PC-3 (cell line): ENCODE data around the gene OR4S1. TPM values are rescaled to one million over a fixed set of nuclear protein-coding genes. Genes with fewer than 3 reads are reported as not detected.

Experiments
- ATAC-seq: fragments of 200-7000 bp; cut with Tn5 transposase; 2 replicates; pipeline ENCODE4 v1.9.1; 2020; ENCODE audit warnings: mild to moderate bottlenecking, moderate library complexity
- Bru-seq: library from RNA; stranded (reverse); fragments of 400-500 nt; gene quantifications from one replicate; lab custom pipeline; 2021; lab: Mats Ljungman, UMichigan
- BruChase-seq, 2 experiments: library from RNA; stranded (reverse); fragments of 400-500 nt; gene quantifications; one replicate each; lab custom pipeline; 2021; lab: Mats Ljungman, UMichigan
- BruUV-seq: library from RNA; stranded (reverse); fragments of 400-500 nt; replicated peaks from 2 replicates; lab custom pipeline; 2021; lab: Mats Ljungman, UMichigan
- CTCF ChIA-PET: fragments of 300-600 bp; sonication (Branson Sonifier 250); formaldehyde crosslinking; loops from one replicate; lab custom pipeline; 2022; ENCODE audit warnings: antibody characterized with exemption; lab: Charles Lee
- POLR2A ChIA-PET: fragments of 300-600 bp; sonication (Branson Sonifier 250); formaldehyde crosslinking; loops from one replicate; lab custom pipeline; 2022; ENCODE audit warnings: antibody characterized with exemption; ENCODE audit not compliant: unreplicated experiment; lab: Charles Lee
- DNase-seq: peaks from one replicate; pipeline ENCODE4 v3.0.0-alpha.2; 2015
- H2AFZ ChIP-seq: fragments of 300-600 bp; sonication (generic); 2 replicates; pipeline ENCODE4 v1.6.0; 2016; ENCODE audit warnings: antibody characterized with exemption, low read length
- H3F3A ChIP-seq: fragments of 300-600 bp; sonication (generic); one replicate; pipeline ENCODE4 v1.6.0; 2017; ENCODE audit warnings: antibody characterized with exemption, low read length, control low read depth, mild to moderate bottlenecking; ENCODE audit not compliant: unreplicated experiment
- H3K27ac ChIP-seq: fragments of 300-600 bp; sonication (generic); 2 replicates; pipeline ENCODE4 v1.5.1; 2016; ENCODE audit warnings: mild to moderate bottlenecking, low read length
- H3K27me3 ChIP-seq: fragments of 300-600 bp; sonication (generic); 2 replicates; pipeline ENCODE4 v1.6.1; 2016; ENCODE audit warnings: low read length, mixed read lengths
- H3K36me3 ChIP-seq: fragments of 300-600 bp; sonication (generic); 2 replicates; pipeline ENCODE4 v1.6.1; 2016; ENCODE audit warnings: low read depth, mixed run types, low read length, mixed read lengths
- H3K4me1 ChIP-seq: fragments of 300-600 bp; sonication (generic); 2 replicates; pipeline ENCODE4 v1.5.1; 2016; ENCODE audit warnings: low read length; ENCODE audit not compliant: insufficient read depth
- H3K4me2 ChIP-seq: fragments of 300-600 bp; sonication (generic); 2 replicates; pipeline ENCODE4 v1.6.0; 2016; ENCODE audit warnings: low read length
- H3K4me3 ChIP-seq: fragments of 300-600 bp; sonication (generic); 2 replicates; pipeline ENCODE4 v1.5.1; 2016; ENCODE audit warnings: mild to moderate bottlenecking, low read length, mixed read lengths
- H3K79me2 ChIP-seq: fragments of 300-600 bp; sonication (generic); 2 replicates; pipeline ENCODE4 v1.6.1; 2017; ENCODE audit warnings: low read length, mixed read lengths
- H3K9ac ChIP-seq: fragments of 300-600 bp; sonication (generic); 2 replicates; pipeline ENCODE4 v1.6.0; 2016; ENCODE audit warnings: mild to moderate bottlenecking, low read length
- H3K9me2 ChIP-seq: fragments of 300-600 bp; sonication (generic); replicated peaks from 2 replicates; pipeline ENCODE4 v1.6.1; 2016; ENCODE audit warnings: mixed run types, low read length, mixed read lengths
- H3K9me3 ChIP-seq: fragments of 300-600 bp; sonication (generic); 2 replicates; pipeline ENCODE4 v1.6.1; 2016; ENCODE audit warnings: low read length, mixed read lengths
- H4K20me1 ChIP-seq: fragments of 300-600 bp; sonication (generic); 2 replicates; pipeline ENCODE4 v1.6.1; 2016; ENCODE audit warnings: low read length, mixed read lengths
- EZH2 ChIP-seq: fragments of 300-600 bp; sonication (generic); IDR thresholded peaks from one replicate; pipeline ENCODE4 v1.6.1; 2017; ENCODE audit warnings: antibody characterized with exemption, mild to moderate bottlenecking, low read length; ENCODE audit not compliant: unreplicated experiment
- EZH2phosphoT487 ChIP-seq: fragments of 300-600 bp; sonication (generic); IDR thresholded peaks from 2 replicates; pipeline ENCODE4 v1.6.1; 2018; ENCODE audit warnings: mild to moderate bottlenecking, antibody characterized with exemption, low read length, borderline replicate concordance
- intact Hi-C: fragments of 100-400 bp; cut with micrococcal nuclease; formaldehyde crosslinking; loops from 2 replicates; pipeline ENCODE4 v1.9.0; 2023
- long read RNA-seq: library from polyadenylated mRNA; unstranded; transcript quantifications from one replicate; pipeline ENCODE4 v2.0.0, GENCODE V29; 2021; ENCODE audit not compliant: unreplicated experiment
- total RNA-seq: library from RNA; depleted of rRNA; stranded (reverse); fragments of >200 nt; gene quantifications from 2 replicates; pipeline ENCODE4 v1.2.3, GENCODE V29; 2014; rRNA removed
- TF ChIP-seq, protein P1 (sequence below): fragments of 300-600 bp; sonication (generic); conservative IDR thresholded peaks from 2 replicates; pipeline ENCODE4 v1.5.1; 2017; ENCODE audit warnings: antibody characterized with exemption, low read depth, mild to moderate bottlenecking, low read length

The OR4S1 gene, protein sequence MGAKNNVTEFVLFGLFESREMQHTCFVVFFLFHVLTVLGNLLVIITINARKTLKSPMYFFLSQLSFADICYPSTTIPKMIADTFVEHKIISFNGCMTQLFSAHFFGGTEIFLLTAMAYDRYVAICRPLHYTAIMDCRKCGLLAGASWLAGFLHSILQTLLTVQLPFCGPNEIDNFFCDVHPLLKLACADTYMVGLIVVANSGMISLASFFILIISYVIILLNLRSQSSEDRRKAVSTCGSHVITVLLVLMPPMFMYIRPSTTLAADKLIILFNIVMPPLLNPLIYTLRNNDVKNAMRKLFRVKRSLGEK
- not detected in 2 replicates for total RNA-seq
- Bru-seq, nascent RNA, result not detected
- BruChase-seq, experiment 1, labeled RNA remaining after a 6-hour chase, result not detected
- BruChase-seq, experiment 2, labeled RNA remaining after a 2-hour chase, result not detected
- long read RNA-seq, result 0 reads

DNA sequence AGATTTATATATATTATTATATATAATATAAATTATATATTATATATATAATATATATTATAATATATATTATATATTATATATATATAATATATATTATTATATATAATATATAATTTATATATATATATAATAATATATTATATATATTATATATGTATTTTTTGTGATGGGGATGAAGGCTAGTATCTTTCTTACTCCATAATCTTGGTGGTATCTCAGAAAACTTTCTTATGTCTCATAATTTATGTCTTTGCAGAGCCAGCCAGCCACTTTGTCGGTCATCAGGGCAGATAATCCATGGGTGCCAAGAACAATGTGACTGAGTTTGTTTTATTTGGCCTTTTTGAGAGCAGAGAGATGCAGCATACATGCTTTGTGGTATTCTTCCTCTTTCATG is at the start of gene OR4S1:
Gene OR4S1, plus strand, starts transcription at position 301 of the 400 bp plus-strand sequence. Its CDS starts 0 bp downstream, at position 301.
- Histone ChIP-seq H3F3A (no peaks in the 10 kb centered on the region), H3K27ac (no peak within 1 kb of the TSS), H3K9me3 (no peaks in the 10 kb centered on the region), H3K27me3 (no peaks in the 10 kb centered on the region), H3K4me3 (no peak within 1 kb of the TSS), H3K79me2 (no peaks in the 10 kb centered on the region), H3K4me1 (no peaks in the 10 kb centered on the region), H3K9me2 (no peaks in the 10 kb centered on the region), H3K36me3 (no peaks in the 10 kb centered on the region), H2AFZ (no peak within 1 kb of the TSS), H4K20me1 (no peaks in the 10 kb centered on the region), H3K4me2 (no peak within 1 kb of the TSS), H3K9ac (no peak within 1 kb of the TSS)
- intact Hi-C loops, result loop anchor here (5.0 kb wide), 1 partner anchor 861 kb away; no protein-coding TSS in a partner anchor
- CTCF ChIA-PET, result no interaction called here
- no TSS peak for BruUV-seq
- TF ChIP-seq, protein P1, sequence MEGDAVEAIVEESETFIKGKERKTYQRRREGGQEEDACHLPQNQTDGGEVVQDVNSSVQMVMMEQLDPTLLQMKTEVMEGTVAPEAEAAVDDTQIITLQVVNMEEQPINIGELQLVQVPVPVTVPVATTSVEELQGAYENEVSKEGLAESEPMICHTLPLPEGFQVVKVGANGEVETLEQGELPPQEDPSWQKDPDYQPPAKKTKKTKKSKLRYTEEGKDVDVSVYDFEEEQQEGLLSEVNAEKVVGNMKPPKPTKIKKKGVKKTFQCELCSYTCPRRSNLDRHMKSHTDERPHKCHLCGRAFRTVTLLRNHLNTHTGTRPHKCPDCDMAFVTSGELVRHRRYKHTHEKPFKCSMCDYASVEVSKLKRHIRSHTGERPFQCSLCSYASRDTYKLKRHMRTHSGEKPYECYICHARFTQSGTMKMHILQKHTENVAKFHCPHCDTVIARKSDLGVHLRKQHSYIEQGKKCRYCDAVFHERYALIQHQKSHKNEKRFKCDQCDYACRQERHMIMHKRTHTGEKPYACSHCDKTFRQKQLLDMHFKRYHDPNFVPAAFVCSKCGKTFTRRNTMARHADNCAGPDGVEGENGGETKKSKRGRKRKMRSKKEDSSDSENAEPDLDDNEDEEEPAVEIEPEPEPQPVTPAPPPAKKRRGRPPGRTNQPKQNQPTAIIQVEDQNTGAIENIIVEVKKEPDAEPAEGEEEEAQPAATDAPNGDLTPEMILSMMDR, result no peak
- no peak for TF ChIP-seq EZH2phosphoT487
- no peak for DNase-seq
- POLR2A ChIA-PET, result no interaction called here
- no peak for ATAC-seq

DNA sequence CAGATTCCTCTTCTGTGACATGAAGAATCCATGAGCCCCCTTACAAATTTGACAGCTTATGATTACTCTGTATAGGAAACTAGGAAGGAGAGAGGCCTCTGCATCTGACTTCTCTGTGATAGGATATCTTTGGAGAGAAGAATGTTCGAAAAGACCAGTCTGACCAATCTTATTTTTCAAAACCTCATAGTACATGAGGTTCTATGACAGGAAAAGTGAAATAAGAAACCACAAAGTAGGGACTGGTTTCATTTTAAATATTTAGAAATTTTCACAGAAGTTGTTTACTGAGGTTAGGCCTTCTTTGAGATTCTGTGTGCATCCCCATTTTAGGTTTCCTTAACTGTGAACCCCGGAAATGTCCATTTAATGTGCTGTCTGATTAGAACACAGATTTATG is 44.4 kb upstream of the OR4S1 start:
- ChIA-PET POLR2A (no interaction called here), CTCF (no interaction called here)
- H3F3A ChIP-seq, result no peaks in the 10 kb centered on the region
- no peaks in the 10 kb centered on the region for H3K36me3 ChIP-seq
- BruUV-seq, result no TSS peak
- intact Hi-C loops, result no loop called here
- no peak overlapping the region for H3K4me2 ChIP-seq
- no peaks in the 10 kb centered on the region for H4K20me1 ChIP-seq
- TF ChIP-seq EZH2phosphoT487 (no peak), EZH2 (no peak)
- TF ChIP-seq, protein P1, result no peak
- no peaks in the 10 kb centered on the region for H3K79me2 ChIP-seq
- no peak overlapping the region for H3K9ac ChIP-seq
- H3K4me3 ChIP-seq, result no peak overlapping the region
- H3K9me2 ChIP-seq, result no peaks in the 10 kb centered on the region
- 0 out of 2 replicates have a peak, but pooled peaks cover under 1% of the 10 kb centered on the region for H3K27me3 ChIP-seq
- H3K9me3 ChIP-seq, result no peaks in the 10 kb centered on the region
- no peak overlapping the region for H3K27ac ChIP-seq
- ATAC-seq (no peak), DNase-seq (no peak)
- H3K4me1 ChIP-seq, result no peaks in the 10 kb centered on the region
- no peak overlapping the region for H2AFZ ChIP-seq

DNA sequence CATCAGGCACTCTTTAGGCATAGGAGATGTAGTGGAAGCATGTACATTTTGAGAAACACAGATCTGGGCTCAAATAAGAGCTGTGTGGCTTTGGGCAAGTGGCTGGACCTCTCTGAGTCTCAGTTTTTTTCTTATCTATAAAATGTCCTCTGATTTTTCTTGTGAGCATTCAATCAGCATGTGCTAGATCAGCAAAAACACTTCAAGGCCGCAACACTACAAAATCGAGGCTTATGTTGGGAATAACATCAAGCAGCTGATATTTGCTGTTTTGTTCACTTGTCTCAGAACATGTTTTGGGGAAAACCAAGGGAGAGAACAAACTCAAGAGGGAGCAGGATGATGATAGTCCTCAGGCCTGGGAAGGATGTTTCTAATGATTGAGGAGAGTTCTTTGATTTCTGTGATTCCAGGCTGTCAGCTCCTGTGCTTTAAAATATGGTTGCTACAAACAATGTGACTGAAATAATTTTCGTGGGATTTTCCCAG is 42.6 kb upstream of the OR4S1 start, which contains the start of gene OR4X1:
Gene OR4X1, plus strand, starts transcription at position 439 of the 489 bp plus-strand sequence. Its CDS starts 0 bp downstream, at position 439.
- no peak for ATAC-seq
- intact Hi-C loops, result no loop called here
- Histone ChIP-seq H3K9me2 (no peaks in the 10 kb centered on the region), H3K4me2 (no peak within 1 kb of the TSS), H4K20me1 (no peaks in the 10 kb centered on the region), H3K4me1 (no peaks in the 10 kb centered on the region), H3K4me3 (no peak within 1 kb of the TSS), H3K9me3 (no peaks in the 10 kb centered on the region), H3K36me3 (no peaks in the 10 kb centered on the region), H3F3A (no peaks in the 10 kb centered on the region), H3K27ac (no peak within 1 kb of the TSS), H2AFZ (no peak within 1 kb of the TSS), H3K79me2 (no peaks in the 10 kb centered on the region), H3K9ac (no peak within 1 kb of the TSS), H3K27me3 (no peaks in the 10 kb centered on the region)
- TF ChIP-seq, protein P1, result no peak
- no peak for TF ChIP-seq EZH2phosphoT487
- TF ChIP-seq EZH2, result no peak
- BruUV-seq, result no TSS peak
- ChIA-PET POLR2A (no interaction called here), CTCF (no interaction called here)
- no peak for DNase-seq
